H1 (cell line): ENCODE results near the gene CALY. TPM values are rescaled to one million over a fixed set of nuclear protein-coding genes. Genes with fewer than 3 reads are reported as not detected.

Source experiments
- BRCA1 ChIP-seq: IDR thresholded peaks from 2 replicates; pipeline ENCODE4 v1.6.1; 2012; ENCODE audit warnings: low read depth, low read length, improper control_type of control experiment
- CBX5 ChIP-seq: fragments of 300-800, 300-1000 bp; sonication (generic); IDR thresholded peaks from 2 replicates; pipeline ENCODE4 v1.7.1; 2016; ENCODE audit warnings: antibody characterized with exemption, low read length, low read depth
- CBX8 ChIP-seq: fragments of 300-800, 300-1000 bp; sonication (generic); IDR thresholded peaks from 2 replicates; pipeline ENCODE4 v1.7.1; 2016; ENCODE audit warnings: low read depth, low read length, borderline replicate concordance
- CHD2 ChIP-seq: IDR thresholded peaks from 2 replicates; pipeline ENCODE4 v1.6.1; 2012; ENCODE audit warnings: low read length, improper control_type of control experiment
- CTBP2 ChIP-seq: IDR thresholded peaks from 2 replicates; pipeline ENCODE4 v1.7.0; 2011; ENCODE audit warnings: borderline replicate concordance, mild to moderate bottlenecking, moderate library complexity, mixed read lengths, low read length; ENCODE audit not compliant: insufficient read depth, insufficient read length
- RBBP5 ChIP-seq: IDR thresholded peaks from 2 replicates; pipeline ENCODE4 v1.7.1; 2012; ENCODE audit warnings: low read depth, mild to moderate bottlenecking, inconsistent platforms, low read length, moderate library complexity, borderline replicate concordance
- ZNF274 ChIP-seq: IDR thresholded peaks from 2 replicates; pipeline ENCODE4 v1.7.0; 2012; ENCODE audit warnings: low read length, borderline replicate concordance; ENCODE audit errors: extremely low read depth
- polyA plus RNA-seq, 7 experiments: library from polyadenylated mRNA; depleted of rRNA in 3 of 7; stranded (reverse) in 5 of 7; unstranded in 2 of 7; fragments of >200 nt in 5 of 7; fragments of 200-250 nt in 2 of 7; gene quantifications; 1 replicate in 5 of 7; 2 replicates in 1 of 7; 4 replicates in 1 of 7; pipeline versions ENCODE4 v1.2.1 to v1.2.3, GENCODE V29; 2011 to 2013; ENCODE audit warnings: missing spikeins in 2 of 7, mixed read lengths in 2 of 7
- total RNA-seq: library from RNA; stranded (reverse); fragmentation: NEBNext Ultra II Directional; extraction: Animal tissue kit (Norgen Biotek cat#: 25700); gene quantifications from 2 replicates; pipeline ENCODE4 v1.2.1, GENCODE V29; 2021
- TF ChIP-seq, protein P1 (sequence below): IDR thresholded peaks from 2 replicates; pipeline ENCODE4 v1.6.1; 2011; ENCODE audit warnings: low read length, improper control_type of control experiment

CALY gene
- total and polyA plus RNA-seq, 2 of the 8 experiments (the other 6 are each of a cell fraction or from before 2014, with no cell fraction given), result 1.3 to 1.5 TPM

DNA sequence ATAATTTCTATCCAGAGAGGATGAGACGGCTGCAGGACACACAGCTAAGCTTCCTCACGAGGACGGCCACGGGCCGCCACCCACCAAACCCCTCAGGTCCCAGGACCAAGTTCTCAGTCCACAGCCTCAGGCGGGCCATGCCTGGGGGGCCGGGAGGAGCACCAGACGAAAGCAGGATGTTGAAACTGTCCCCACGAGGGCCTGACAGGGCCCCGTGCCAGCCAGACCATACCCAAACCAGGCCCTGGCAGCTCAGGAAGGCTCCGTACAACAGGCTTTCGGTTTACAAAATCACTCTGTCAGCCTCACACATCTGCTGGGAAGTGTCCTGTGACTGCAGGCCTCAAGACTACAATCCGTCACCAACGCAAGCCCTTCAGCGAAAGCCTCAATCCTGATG lies 42.5 kb downstream of the CALY start (continued):
- TF ChIP-seq CBX8 (no peak), CBX5 (no peak), CTBP2 (no peak), ZNF274 (no peak), BRCA1 (no peak), RBBP5 (no peak), CHD2 (no peak)
- TF ChIP-seq, protein P1, sequence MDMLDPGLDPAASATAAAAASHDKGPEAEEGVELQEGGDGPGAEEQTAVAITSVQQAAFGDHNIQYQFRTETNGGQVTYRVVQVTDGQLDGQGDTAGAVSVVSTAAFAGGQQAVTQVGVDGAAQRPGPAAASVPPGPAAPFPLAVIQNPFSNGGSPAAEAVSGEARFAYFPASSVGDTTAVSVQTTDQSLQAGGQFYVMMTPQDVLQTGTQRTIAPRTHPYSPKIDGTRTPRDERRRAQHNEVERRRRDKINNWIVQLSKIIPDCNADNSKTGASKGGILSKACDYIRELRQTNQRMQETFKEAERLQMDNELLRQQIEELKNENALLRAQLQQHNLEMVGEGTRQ, result no peak
- TF ChIP-seq, all 59 proteins: peak for 0
